ENCODE results near the gene RXRG.

Gene RXRG

GRCh38 chr1:165392634-165393571 is 52.0 kb downstream of the RXRG start:
- DNase-seq (ENCODE audit: extremely low read depth, low read depth) = peak; percentile 81
- peak; percentile 92 for TF ChIP-seq CTCF (IDR thresholded peaks at IDR 0.05; ENCODE audit: low read depth, low read length, missing control alignments)
- no peak overlapping the region for H3K4me3 ChIP-seq (replicated peaks; ENCODE audit: low read depth, low read length)

- TF ChIP-seq CTCF (IDR thresholded peaks at IDR 0.05; ENCODE audit: low read depth, low read length, missing control alignments) = no peak
- no peak overlapping the region for H3K4me3 ChIP-seq (replicated peaks; ENCODE audit: low read depth, low read length)
- no peak for DNase-seq (ENCODE audit: extremely low read depth, low read depth)
Measured at GRCh38 chr1:165389609-165390008, 55.3 kb downstream of the RXRG start.

- no peak for DNase-seq (ENCODE audit: extremely low read depth, low read depth)
- H3K4me3 ChIP-seq (replicated peaks; ENCODE audit: low read depth, low read length) = no peak overlapping the region
- no peak for TF ChIP-seq CTCF (IDR thresholded peaks at IDR 0.05; ENCODE audit: low read depth, low read length, missing control alignments)
Measured at GRCh38 chr1:165387961-165388360, 57.0 kb downstream of the RXRG start.

GRCh38 chr1:165387505-165387904 is 57.4 kb downstream of the RXRG start:
- TF ChIP-seq CTCF (IDR thresholded peaks at IDR 0.05; ENCODE audit: low read depth, low read length, missing control alignments) = no peak
- DNase-seq (ENCODE audit: extremely low read depth, low read depth) = no peak
- no peak overlapping the region for H3K4me3 ChIP-seq (replicated peaks; ENCODE audit: low read depth, low read length)

GRCh38 chr1:165383599-165384405 is 61.1 kb downstream of the RXRG start:
- no peak for TF ChIP-seq CTCF (IDR thresholded peaks at IDR 0.05; ENCODE audit: low read depth, low read length, missing control alignments)
- H3K4me3 ChIP-seq (replicated peaks; ENCODE audit: low read depth, low read length) = no peak overlapping the region
- DNase-seq (ENCODE audit: extremely low read depth, low read depth) = no peak

GRCh38 chr1:165383067-165383466 is 61.9 kb downstream of the RXRG start:
- no peak for DNase-seq (ENCODE audit: extremely low read depth, low read depth)
- TF ChIP-seq CTCF (IDR thresholded peaks at IDR 0.05; ENCODE audit: low read depth, low read length, missing control alignments) = no peak
- no peak overlapping the region for H3K4me3 ChIP-seq (replicated peaks; ENCODE audit: low read depth, low read length)
